Inflammatory macrophage (primary cell): ENCODE results near the gene GATD1.

Experiments
- DNase-seq, 2 donors: peaks; one replicate each; pipeline ENCODE4 v3.0.0-alpha.2; 2020 to 2022
- total RNA-seq, 18 experiments: gene quantifications; one replicate each; lab custom pipeline; 2026; ENCODE audit warnings: mixed read lengths in 6 of 18, inconsistent platforms in 2 of 18; lab: John Stamatoyannopoulos, UW

The GATD1 gene
- 8.1 to 56.2 (median 25.3) reads per million in 18 experiments for total RNA-seq

GRCh38 chr11:777288-778255 is at the start of gene GATD1:
GATD1 (minus strand) TSS chr11:777487; CDS start chr11:777462, 25 bp downstream.
- peak; percentile 90 to 93 for DNase-seq

GRCh38 chr11:826836-827145 is 49.5 kb upstream of the GATD1 start:
- DNase-seq: no peak

GRCh38 chr11:826227-826621 is 48.9 kb upstream of the GATD1 start:
- no peak for DNase-seq

- no peak for DNase-seq
Observed at GRCh38 chr11:825366-826226, 48.3 kb upstream of the GATD1 start.

GRCh38 chr11:824942-825341 is 47.7 kb upstream of the GATD1 start:
- DNase-seq: no peak

- DNase-seq: no peak
Observed at GRCh38 chr11:824292-824880, 47.1 kb upstream of the GATD1 start.

- no peak for DNase-seq
Observed at GRCh38 chr11:823441-824291, 46.4 kb upstream of the GATD1 start.

- DNase-seq: peak; percentile 48 to 63
Observed at GRCh38 chr11:821512-822371, 44.5 kb upstream of the GATD1 start.

GRCh38 chr11:820655-821511 is 43.6 kb upstream of the GATD1 start:
- DNase-seq: peak; percentile 69 to 85

GRCh38 chr11:819943-820649 is 42.8 kb upstream of the GATD1 start:
- DNase-seq: peak; percentile 82 to 86

- DNase-seq: peak; percentile 89 to 92
Observed at GRCh38 chr11:819129-819931, 42.0 kb upstream of the GATD1 start.

- peak in 1 of 2 donors; percentile 30 for DNase-seq
Observed at GRCh38 chr11:818396-819128, 41.3 kb upstream of the GATD1 start, which contains the start of gene PNPLA2. PNPLA2 (plus strand) TSS chr11:818914; CDS start chr11:819719, 805 bp downstream.

- DNase-seq: no peak
Observed at GRCh38 chr11:816433-816779, 39.1 kb upstream of the GATD1 start.

GRCh38 chr11:815675-816432 is 38.6 kb upstream of the GATD1 start:
- DNase-seq: no peak

- no peak for DNase-seq
Observed at GRCh38 chr11:813456-814096, 36.3 kb upstream of the GATD1 start.

- DNase-seq: no peak
Observed at GRCh38 chr11:813072-813455, 35.8 kb upstream of the GATD1 start.
